ENCODE results near the gene BNC2.

BNC2 gene

GRCh38 chr9:16811987-16812685 is 58.3 kb downstream of the BNC2 start:
- no peak for DNase-seq

- DNase-seq, result no peak
These were observed 60.4 kb downstream of the BNC2 start for GRCh38 chr9:16809912-16810610.

DNA sequence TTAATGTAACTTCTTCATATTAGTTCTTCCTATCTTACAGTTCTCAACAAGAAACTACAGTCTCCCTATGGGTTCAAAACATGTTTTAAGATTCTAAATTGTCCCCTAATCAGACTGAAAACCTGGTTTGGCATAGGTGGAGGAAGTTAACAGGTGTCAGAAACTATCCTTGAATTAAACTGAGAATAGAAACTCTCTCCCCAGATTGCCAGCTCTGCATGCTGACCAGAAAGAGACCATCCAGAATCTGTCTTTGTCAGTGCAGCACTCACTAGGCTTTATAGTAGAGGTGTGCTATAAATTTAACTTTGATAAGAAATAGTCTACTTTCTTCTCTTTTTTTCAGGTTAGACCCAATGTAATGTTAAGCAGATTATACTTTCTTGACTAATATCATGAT is 63.8 kb downstream of the BNC2 start:
- DNase-seq, result no peak

DNA sequence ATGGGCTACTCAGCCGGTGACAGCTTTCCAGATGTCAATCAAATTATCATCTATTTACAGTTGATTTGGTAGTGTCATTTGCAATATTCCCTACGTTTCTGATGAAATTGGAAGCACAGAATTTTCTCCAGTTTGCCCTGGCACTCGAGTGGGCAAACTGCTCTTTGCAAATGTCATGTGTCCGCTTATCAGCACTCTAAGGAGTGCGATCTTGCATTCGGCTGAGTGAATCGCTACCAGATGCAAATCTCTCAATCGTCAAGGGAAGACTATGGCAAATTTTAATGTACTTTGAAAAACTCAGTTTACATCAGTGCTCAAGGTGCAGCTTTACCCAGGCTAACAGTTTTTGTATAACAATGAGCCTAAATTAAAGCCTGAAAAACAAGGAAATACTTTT is 66.8 kb downstream of the BNC2 start:
- no peak for DNase-seq

GRCh38 chr9:16801871-16802466 is 68.5 kb downstream of the BNC2 start:
- DNase-seq, result no peak

- no peak for DNase-seq
These were observed 74.1 kb downstream of the BNC2 start for GRCh38 chr9:16796304-16796825.

GRCh38 chr9:16794871-16795639 is 75.4 kb downstream of the BNC2 start:
- DNase-seq, result no peak

GRCh38 chr9:16794103-16794502 is 76.4 kb downstream of the BNC2 start:
- DNase-seq, result no peak

DNA sequence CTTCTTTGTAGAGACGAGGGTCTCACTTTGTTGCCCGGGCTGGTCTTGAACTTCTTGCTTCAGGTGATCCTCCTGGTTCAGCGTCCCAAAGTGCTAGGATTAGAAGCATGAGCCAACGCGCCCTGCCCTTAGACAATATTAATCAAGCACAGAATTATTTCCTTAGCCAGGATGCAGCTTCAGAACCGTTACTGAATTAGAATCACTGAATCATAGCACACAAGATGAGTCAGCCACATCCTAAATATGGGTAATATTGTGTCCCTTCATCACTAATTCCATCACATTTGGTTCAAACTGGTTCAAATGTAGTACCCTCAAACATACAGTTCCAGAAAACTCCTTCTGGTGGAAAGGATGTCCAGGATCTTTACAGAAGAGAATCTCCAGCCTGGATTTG is 82.7 kb downstream of the BNC2 start:
- DNase-seq, result no peak

DNA sequence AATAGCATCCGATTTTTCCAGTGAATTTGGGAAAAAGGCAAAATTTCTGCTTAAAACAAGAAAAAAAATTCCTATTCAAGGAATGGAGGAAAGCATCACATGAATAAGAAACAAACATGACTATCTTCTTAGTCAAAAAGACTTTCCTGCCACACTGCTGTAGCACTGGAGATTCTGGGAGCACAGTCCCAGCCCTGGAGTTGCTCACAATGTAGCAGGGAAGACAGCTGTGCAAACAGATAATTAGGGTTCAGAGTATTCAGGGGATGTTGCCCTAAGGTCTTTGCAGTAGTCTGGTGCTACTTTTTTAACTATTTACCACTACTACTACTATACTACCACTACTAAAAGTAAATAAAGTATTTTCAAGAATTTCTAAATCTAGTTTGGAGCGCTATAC is 86.5 kb downstream of the BNC2 start:
- no peak for DNase-seq

GRCh38 chr9:16782490-16782889 is 88.0 kb downstream of the BNC2 start:
- no peak for DNase-seq

- no peak for DNase-seq
These were observed 95.1 kb downstream of the BNC2 start for GRCh38 chr9:16775330-16775729.

- DNase-seq, result no peak
These were observed 96.9 kb downstream of the BNC2 start for GRCh38 chr9:16773617-16774016.

DNA sequence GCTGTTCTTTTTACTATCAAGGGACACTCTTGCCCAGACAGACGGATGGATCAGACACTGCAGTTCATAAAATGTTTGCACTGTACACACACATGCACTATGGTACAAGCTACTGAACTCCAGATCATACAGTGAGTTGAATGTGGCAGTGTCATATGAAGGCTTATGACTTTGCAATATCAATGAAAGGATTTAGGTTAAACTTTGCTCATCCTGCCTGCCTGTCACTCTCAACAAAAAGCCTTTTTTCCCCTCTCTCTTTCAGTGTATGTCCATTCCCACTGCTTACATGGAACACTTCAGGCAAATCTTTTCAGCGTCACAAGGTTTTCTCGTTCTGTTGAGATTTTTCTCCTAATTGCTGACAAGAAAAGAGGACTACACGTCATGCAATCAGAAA is 97.4 kb downstream of the BNC2 start:
- DNase-seq, result no peak

GRCh38 chr9:16771356-16771755 is 99.1 kb downstream of the BNC2 start:
- no peak for DNase-seq

DNA sequence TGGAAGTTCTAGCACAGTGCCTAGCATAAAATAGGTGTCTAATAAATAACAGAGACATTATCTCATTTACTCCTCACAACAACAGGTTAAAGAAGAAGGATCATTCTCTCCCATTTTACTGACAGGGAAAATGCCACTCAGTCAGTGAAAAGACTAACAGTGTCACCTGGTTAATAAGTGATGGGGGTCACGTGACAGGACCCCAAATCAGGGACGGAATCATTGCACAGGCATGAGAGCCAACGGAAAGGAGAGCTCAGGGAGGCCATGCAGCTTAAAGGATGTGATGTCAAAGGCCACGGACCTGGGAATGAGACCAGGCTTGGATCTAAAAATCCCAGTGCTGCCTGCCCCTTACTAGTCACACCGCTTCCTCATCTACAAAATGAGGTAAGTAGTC is 101.2 kb downstream of the BNC2 start:
- no peak for DNase-seq

GRCh38 chr9:16768816-16769215 is 101.7 kb downstream of the BNC2 start:
- DNase-seq, result no peak

DNA sequence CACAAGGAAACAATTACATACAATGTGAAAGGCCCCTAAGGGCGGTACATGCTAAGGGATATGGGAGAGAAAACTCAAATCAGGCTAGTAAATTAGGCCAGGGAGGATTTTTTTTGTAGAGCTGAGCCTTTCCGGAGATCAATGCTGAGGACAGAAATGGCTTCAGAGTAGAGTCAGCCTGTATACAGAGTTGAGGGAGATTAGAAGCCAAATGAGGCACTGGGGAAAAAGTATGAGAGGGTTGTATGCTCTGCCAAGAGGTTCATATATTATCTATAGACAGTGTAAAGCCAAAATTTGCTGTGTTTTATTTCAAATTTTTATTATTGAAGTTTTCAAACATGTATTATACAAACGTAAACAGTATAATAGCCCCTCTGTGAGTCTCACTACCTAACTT is 103.1 kb downstream of the BNC2 start:
- DNase-seq, result no peak

DNA sequence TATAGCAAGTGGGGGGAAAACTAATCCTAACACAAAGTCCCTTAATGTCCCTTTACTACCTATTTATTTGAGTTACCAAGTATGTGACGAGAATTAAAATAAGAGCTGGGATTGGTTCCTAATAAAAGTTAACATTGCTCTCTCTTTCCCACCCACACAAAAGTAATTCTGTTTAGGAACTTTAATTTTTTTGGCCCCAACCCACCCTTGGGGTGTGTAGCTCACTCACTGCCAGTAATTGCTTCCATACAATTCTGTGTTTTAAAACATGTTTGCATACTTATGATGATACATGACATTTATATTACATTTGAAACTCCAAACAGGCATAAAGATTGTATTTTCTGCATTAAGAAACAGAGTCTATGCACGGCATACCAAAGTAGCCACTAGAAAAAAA is 106.5 kb downstream of the BNC2 start:
- no peak for DNase-seq

DNA sequence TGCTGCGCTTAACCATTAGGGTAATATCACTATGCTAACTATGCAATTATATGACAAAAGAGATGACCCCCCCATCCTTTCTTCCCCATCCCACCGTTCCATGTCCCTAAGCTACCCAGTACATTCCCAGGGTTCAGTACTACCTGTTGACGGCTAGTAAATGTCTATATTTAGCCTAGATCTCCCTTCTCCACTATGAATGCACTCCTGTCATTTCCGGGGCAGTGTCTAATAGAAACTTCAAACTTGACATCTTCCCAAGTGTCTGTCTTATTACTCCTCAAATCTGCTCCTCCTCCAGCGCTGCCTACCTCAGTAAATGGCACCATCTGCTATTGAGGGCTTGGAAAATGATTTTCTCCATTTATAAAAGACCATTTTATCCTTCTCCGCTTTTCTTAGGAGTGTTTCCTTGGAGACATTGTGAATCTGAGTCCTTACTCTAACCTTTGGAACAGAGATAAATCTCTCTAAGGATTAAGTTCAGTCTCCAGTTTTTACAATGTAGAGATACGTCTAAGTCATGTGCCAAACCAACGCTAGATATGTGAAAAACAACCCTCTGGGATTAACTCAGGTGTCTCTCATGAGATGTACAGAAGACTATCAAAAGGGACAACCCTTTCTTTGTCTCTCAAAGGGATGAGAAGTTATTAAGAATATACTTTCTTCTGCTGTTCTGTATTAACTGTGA is 114.9 kb downstream of the BNC2 start:
- no peak for DNase-seq

DNA sequence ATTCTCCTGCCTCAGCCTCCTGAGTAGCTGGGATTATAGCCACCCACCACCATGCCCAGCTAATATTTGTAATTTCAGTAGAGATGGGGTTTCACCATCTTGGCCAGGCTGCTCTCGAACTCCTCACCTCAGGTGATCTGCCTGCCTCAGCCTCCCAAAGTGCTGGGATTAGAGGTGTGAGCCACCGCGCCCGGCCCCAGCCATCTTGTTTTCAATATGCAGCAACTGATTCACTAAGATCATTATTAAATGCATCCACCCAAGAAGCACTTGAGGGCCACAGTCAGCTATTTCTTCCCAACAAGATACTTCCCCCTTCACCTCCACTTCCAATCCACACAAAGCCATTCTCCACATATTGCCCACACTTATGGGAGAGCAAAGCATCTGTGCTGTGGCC is 115.8 kb downstream of the BNC2 start:
- no peak for DNase-seq

- no peak for DNase-seq
These were observed 117.2 kb downstream of the BNC2 start for GRCh38 chr9:16753256-16753655.

DNA sequence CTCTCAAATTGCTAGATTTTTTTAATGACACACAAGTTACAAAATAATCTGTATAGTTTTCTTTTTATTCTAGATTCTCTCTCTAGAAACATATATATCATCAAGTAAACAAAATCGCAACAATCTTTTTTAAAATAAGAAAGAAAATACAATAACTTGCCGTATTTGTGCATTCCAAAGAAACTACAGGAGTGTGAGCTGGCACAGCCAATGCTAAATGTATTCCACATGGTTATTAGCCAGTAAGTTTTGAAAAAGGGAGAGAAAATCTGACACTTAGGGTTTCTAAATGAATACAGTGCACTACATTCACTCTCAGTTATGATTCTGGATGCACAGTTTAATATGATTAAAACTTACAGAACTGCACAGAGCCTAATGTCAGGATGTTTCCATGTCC is 117.9 kb downstream of the BNC2 start:
- no peak for DNase-seq

Data from NCI-H1048 (cell line).